Measurements from ENCODE around the gene CFAP119. TPM values are rescaled to one million over a fixed set of nuclear protein-coding genes. Genes with fewer than 3 reads are reported as not detected.

CFAP119 gene
- polyA plus RNA-seq, 1 donor from 2014 or later: 17.0 TPM

- H3K27me3 ChIP-seq (ENCODE audit: insufficient read depth, low read depth, low read length): no peaks in the 10 kb centered on the region
- no peaks in the 10 kb centered on the region for H3K79me2 ChIP-seq (replicated peaks; ENCODE audit: insufficient read depth, low read length)
- no peaks in the 10 kb centered on the region for H3K9me3 ChIP-seq (ENCODE audit: low read length)
- no peaks in the 10 kb centered on the region for H3K9me2 ChIP-seq (ENCODE audit: insufficient read depth, low read length)
- no peak overlapping the region for H3K27ac ChIP-seq (ENCODE audit: low read length)
- H3K9ac ChIP-seq (ENCODE audit: low read length): no peak overlapping the region
- no peaks in the 10 kb centered on the region for H4K20me1 ChIP-seq (ENCODE audit: insufficient read depth)
- H3F3A ChIP-seq (ENCODE audit: insufficient read depth, low read length, poor library complexity, severe bottlenecking): no peaks in the 10 kb centered on the region
- no peak overlapping the region for H3K4me3 ChIP-seq (ENCODE audit: low read length)
- peaks cover 5% of the 10 kb centered on the region for H3K36me3 ChIP-seq (ENCODE audit: insufficient read depth, low read length)
- no peak overlapping the region for H3K4me2 ChIP-seq (ENCODE audit: low read length)
- TF ChIP-seq RAD21 (conservative IDR thresholded peaks at IDR 0.05) (no peak), TAF1 (IDR thresholded peaks at IDR 0.05; ENCODE audit: low read depth) (no peak), EZH2 (IDR thresholded peaks at IDR 0.05; ENCODE audit: borderline replicate concordance, insufficient read depth, low read length, poor library complexity, severe bottlenecking) (no peak), CTCF (IDR thresholded peaks at IDR 0.05; ENCODE audit: poor library complexity, severe bottlenecking) (no peak), MXI1 (conservative IDR thresholded peaks at IDR 0.05; ENCODE audit: poor library complexity, severe bottlenecking) (no peak), POLR2AphosphoS5 (IDR thresholded peaks at IDR 0.05) (no peak), EP300 (conservative IDR thresholded peaks at IDR 0.05; ENCODE audit: poor library complexity, severe bottlenecking) (no peak)
- TF ChIP-seq, protein P1, sequence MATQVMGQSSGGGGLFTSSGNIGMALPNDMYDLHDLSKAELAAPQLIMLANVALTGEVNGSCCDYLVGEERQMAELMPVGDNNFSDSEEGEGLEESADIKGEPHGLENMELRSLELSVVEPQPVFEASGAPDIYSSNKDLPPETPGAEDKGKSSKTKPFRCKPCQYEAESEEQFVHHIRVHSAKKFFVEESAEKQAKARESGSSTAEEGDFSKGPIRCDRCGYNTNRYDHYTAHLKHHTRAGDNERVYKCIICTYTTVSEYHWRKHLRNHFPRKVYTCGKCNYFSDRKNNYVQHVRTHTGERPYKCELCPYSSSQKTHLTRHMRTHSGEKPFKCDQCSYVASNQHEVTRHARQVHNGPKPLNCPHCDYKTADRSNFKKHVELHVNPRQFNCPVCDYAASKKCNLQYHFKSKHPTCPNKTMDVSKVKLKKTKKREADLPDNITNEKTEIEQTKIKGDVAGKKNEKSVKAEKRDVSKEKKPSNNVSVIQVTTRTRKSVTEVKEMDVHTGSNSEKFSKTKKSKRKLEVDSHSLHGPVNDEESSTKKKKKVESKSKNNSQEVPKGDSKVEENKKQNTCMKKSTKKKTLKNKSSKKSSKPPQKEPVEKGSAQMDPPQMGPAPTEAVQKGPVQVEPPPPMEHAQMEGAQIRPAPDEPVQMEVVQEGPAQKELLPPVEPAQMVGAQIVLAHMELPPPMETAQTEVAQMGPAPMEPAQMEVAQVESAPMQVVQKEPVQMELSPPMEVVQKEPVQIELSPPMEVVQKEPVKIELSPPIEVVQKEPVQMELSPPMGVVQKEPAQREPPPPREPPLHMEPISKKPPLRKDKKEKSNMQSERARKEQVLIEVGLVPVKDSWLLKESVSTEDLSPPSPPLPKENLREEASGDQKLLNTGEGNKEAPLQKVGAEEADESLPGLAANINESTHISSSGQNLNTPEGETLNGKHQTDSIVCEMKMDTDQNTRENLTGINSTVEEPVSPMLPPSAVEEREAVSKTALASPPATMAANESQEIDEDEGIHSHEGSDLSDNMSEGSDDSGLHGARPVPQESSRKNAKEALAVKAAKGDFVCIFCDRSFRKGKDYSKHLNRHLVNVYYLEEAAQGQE (IDR thresholded peaks at IDR 0.05; ENCODE audit: borderline replicate concordance): no peak
- no peak overlapping the region for H2AFZ ChIP-seq (ENCODE audit: low read depth, low read length)
These were observed 22.6 kb downstream of the CFAP119 start for GRCh38 chr16:30738984-30739951.

DNA sequence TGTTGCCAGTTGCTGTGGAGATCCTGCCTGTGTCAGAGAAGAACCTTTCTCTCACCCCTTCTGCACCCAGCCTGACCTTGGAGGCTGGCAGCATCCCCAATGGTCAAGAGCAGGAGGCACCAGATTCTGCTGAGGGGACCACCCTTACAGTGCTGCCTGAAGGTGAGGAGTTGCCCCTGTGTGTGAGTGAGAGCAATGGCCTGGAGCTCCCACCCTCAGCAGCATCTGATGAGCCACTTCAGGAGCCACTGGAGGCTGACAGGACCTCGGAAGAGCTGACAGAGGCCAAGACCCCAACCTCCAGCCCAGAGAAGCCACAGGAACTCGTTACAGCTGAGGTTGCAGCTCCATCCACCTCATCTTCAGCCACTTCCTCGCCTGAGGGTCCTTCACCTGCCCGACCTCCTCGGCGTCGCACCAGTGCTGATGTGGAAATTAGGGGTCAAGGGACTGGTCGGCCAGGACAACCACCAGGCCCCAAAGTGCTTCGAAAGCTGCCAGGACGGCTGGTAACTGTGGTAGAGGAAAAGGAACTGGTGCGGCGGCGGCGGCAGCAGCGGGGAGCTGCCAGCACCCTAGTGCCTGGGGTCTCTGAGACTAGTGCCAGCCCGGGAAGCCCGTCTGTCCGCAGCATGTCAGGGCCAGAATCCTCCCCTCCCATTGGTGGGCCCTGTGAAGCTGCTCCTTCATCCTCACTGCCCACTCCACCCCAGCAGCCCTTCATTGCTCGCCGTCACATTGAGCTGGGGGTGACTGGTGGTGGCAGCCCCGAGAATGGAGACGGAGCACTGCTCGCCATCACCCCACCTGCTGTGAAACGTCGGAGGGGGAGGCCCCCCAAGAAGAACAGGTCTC lies 23.8 kb downstream of the CFAP119 start:
- Histone ChIP-seq H3K27me3 (ENCODE audit: insufficient read depth, low read depth, low read length) (no peaks in the 10 kb centered on the region), H4K20me1 (ENCODE audit: insufficient read depth) (no peaks in the 10 kb centered on the region), H3K79me2 (replicated peaks; ENCODE audit: insufficient read depth, low read length) (no peaks in the 10 kb centered on the region), H3K4me3 (ENCODE audit: low read length) (no peak overlapping the region), H2AFZ (ENCODE audit: low read depth, low read length) (no peak overlapping the region), H3K9me2 (ENCODE audit: insufficient read depth, low read length) (no peaks in the 10 kb centered on the region), H3K9ac (ENCODE audit: low read length) (no peak overlapping the region), H3K27ac (ENCODE audit: low read length) (no peak overlapping the region), H3K4me2 (ENCODE audit: low read length) (no peak overlapping the region), H3K9me3 (ENCODE audit: low read length) (no peaks in the 10 kb centered on the region), H3K36me3 (ENCODE audit: insufficient read depth, low read length) (peaks cover 5% of the 10 kb centered on the region), H3F3A (ENCODE audit: insufficient read depth, low read length, poor library complexity, severe bottlenecking) (no peaks in the 10 kb centered on the region)
- no peak for TF ChIP-seq TAF1 (IDR thresholded peaks at IDR 0.05; ENCODE audit: low read depth)
- TF ChIP-seq SMC3 (conservative IDR thresholded peaks at IDR 0.05; ENCODE audit: poor library complexity): no peak
- TF ChIP-seq POLR2AphosphoS5 (IDR thresholded peaks at IDR 0.05): no peak
- no peak for TF ChIP-seq EZH2 (IDR thresholded peaks at IDR 0.05; ENCODE audit: borderline replicate concordance, insufficient read depth, low read length, poor library complexity, severe bottlenecking)
- TF ChIP-seq EP300 (conservative IDR thresholded peaks at IDR 0.05; ENCODE audit: poor library complexity, severe bottlenecking): no peak
- no peak for TF ChIP-seq MXI1 (conservative IDR thresholded peaks at IDR 0.05; ENCODE audit: poor library complexity, severe bottlenecking)
- TF ChIP-seq, protein P1 (IDR thresholded peaks at IDR 0.05; ENCODE audit: borderline replicate concordance): no peak
- no peak for TF ChIP-seq RAD21 (conservative IDR thresholded peaks at IDR 0.05)
- TF ChIP-seq CTCF (IDR thresholded peaks at IDR 0.05; ENCODE audit: poor library complexity, severe bottlenecking): no peak

Data from neural cell (in vitro differentiated cells).